Activated naive CD8-positive, alpha-beta T cell treated with anti-CD3 and anti-CD28 coated beads, Interleukin-2, amount 10 ng/mL, durations not matched to agents 7 days and 5 days (primary cell): ENCODE measurements around the gene ITGAL. TPM values are rescaled to one million over a fixed set of nuclear protein-coding genes. Genes with fewer than 3 reads are reported as not detected.

Source experiments
- ATAC-seq: fragments of 150-1000 bp; cut with Tn5 transposase; one replicate; pipeline ENCODE4 v1.10.0; 2021; ENCODE audit warnings: low read depth, moderate library complexity
- POLR2A ChIA-PET: fragments of 350-600 bp; sonication (Branson Sonifier 250); formaldehyde crosslinking; loops from one replicate; lab custom pipeline; 2021; ENCODE audit warnings: antibody characterized with exemption; lab: Charles Lee
- DNase-seq: peaks from one replicate; pipeline ENCODE4 v3.0.0; 2021
- H3K27ac Mint-ChIP-seq: one replicate; pipeline ENCODE4 v1.8.0; 2022; ENCODE audit warnings: mild to moderate bottlenecking, mixed read lengths
- H3K27me3 Mint-ChIP-seq: one replicate; pipeline ENCODE4 v1.8.0; 2022; ENCODE audit warnings: mild to moderate bottlenecking, moderate library complexity, mixed read lengths
- H3K36me3 Mint-ChIP-seq: one replicate; pipeline ENCODE4 v1.8.0; 2021; ENCODE audit warnings: mild to moderate bottlenecking, mixed read lengths
- H3K4me1 Mint-ChIP-seq: one replicate; pipeline ENCODE4 v1.8.0; 2021; ENCODE audit warnings: mixed read lengths
- H3K4me3 Mint-ChIP-seq: one replicate; pipeline ENCODE4 v1.8.0; 2022; ENCODE audit warnings: mild to moderate bottlenecking, moderate library complexity, mixed read lengths
- H3K9me3 Mint-ChIP-seq: one replicate; pipeline ENCODE4 v1.8.0; 2021; ENCODE audit warnings: mixed read lengths
- total RNA-seq, 2 experiments: library from RNA; stranded (reverse); gene quantifications; one replicate each; pipeline ENCODE4 v1.2.3, GENCODE V29; 2021

ITGAL gene
- total RNA-seq, 2 experiments from 2014 or later, result 662 to 664 TPM

DNA sequence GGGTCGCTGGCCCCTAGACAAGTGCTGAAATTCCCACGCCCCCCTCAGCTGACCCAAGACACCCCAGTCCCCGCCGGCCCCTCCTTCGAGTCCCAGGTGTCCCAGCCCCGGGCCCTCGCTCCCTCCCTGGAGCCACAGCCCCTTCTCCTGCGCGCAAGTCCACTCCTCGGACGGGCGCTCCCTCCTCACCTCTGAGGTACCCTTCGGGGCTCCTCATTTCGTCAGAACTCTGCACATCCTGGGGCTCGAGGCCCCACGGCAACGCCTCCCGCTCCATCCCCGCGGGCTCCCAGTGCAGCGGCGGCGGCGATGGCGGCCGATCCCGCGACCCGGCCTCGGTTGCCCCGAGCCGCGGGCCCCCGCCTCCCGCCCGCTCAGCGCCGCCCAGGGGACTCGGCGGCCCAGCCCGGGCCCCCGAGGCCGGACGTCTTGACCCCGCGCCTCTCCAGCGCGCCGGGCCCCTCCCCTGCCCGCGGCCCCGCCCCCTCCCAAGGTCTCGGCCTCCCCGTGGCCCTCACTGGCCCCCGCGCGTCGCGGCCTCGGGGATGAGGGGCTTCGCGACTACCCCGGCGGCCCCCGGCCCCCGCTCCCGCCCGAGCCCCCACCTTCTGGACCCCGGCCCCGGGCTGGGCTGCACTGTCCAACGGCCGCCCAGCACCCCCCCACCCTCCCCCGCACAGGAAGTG lies 53.7 kb downstream of the ITGAL start, which contains the start of gene ZNF768:
Gene ZNF768 (minus strand): TSS at position 430 of the 686 bp plus-strand sequence. CDS start 153 bp downstream, at position 277.
- Mint-ChIP-seq H3K9me3 (no peaks in the 10 kb centered on the region), H3K27me3 (no peaks in the 10 kb centered on the region), H3K4me1 (peaks cover 23% of the 10 kb centered on the region), H3K27ac (peak within 1 kb of the TSS; percentile 83), H3K36me3 (peaks cover 10% of the 10 kb centered on the region), H3K4me3 (peak within 1 kb of the TSS; percentile 82)
- DNase-seq, result peak; percentile 73
- ATAC-seq, result peak; percentile 10
- POLR2A ChIA-PET, result interaction anchor here (0.5 to 1.9 kb wide), 12 partner anchors 9 to 144 kb away, joined by 3 to 15 read pairs (median 6); partner anchors contain the start of genes DCTPP1, SEPTIN1, ZNF688 and ZNF771

DNA sequence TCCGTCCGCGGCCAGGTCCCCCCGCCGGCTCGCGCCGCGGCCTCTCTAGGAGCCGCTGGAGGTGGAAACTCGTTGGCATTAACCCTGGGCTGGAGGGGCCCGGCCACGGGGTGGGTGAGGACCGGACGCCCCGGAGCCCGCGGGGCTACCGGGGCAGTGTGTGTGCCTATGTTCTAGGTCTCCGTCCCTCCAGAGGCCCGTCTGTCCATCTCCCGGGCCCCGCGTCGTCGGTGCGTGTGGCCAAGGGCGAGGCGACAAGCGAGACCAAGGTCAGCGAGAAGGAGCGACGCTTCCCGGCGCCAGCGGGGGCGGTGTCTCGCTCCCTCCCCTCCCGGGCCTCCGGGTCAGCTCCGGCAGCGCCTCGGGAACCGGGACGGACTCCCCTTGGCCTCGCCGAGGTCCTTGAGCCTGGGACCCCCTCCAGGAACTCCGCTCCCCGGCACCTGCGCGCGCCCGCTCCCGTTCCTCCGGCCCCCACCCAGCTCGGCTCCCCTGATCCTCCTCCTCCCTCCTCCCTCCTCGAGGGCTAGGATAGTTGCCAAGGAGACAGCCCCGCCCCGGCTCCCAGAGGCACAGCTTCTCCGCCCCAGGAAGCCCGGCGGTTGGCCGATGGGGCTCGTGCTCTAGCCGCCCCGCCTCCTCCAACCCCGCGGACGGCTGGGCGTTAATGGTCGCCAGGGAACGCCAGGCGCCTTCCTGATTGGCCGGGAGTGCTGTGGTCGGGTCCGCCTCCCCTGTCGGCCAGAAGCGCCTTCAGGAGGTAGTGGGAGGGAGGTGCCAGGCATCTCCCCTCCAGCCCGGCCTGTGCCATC lies 54.5 kb downstream of the ITGAL start:
- Mint-ChIP-seq H3K36me3 (peaks cover 7% of the 10 kb centered on the region), H3K27me3 (no peaks in the 10 kb centered on the region), H3K4me1 (peaks cover 21% of the 10 kb centered on the region), H3K9me3 (no peaks in the 10 kb centered on the region), H3K4me3 (peak overlapping the region; percentile 76), H3K27ac (peak overlapping the region; percentile 83)
- DNase-seq, result peak; percentile 95
- POLR2A ChIA-PET, result interaction anchor here (0.5 to 1.9 kb wide), 14 partner anchors 9 to 639 kb away, joined by 3 to 15 read pairs (median 6); partner anchors contain the start of genes DCTPP1, SEPTIN1, ZNF688 and ZNF771
- peak; percentile 88 for ATAC-seq

DNA sequence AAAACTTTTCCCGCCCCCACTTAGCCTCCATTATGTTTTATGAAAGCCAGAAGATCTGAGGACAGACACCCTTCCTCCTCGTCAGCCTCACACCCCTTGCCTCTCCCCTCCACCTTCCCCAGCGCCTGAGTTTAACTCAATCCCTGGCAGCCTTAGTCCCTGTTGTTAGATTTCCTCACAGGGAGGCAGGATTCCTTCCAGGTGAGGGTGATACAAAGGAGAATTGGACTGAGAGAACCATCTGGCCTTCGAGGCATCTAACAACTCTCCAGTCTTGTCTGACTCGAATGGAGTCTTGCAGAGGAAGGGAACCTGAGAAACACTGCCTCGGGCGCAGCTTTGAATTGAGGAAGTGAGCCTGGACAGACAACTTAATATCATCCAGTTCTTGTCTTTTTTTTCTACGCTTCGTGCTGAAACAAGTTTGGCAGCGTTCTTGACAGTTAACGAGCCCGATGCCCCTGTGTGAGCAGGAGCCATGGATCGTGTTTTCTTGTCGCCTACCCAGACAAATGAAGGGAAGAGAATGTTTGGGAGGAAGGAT lies 55.2 kb downstream of the ITGAL start:
- peak overlapping the region; percentile 83 for H3K27ac Mint-ChIP-seq
- H3K9me3 Mint-ChIP-seq, result no peaks in the 10 kb centered on the region
- peaks cover 17% of the 10 kb centered on the region for H3K4me1 Mint-ChIP-seq
- ATAC-seq, result no peak
- H3K4me3 Mint-ChIP-seq, result peak overlapping the region; percentile 76
- no peak for DNase-seq
- POLR2A ChIA-PET, result interaction anchor here (0.7 to 1.9 kb wide), 13 partner anchors 8 to 145 kb away, joined by 3 to 15 read pairs (median 5); partner anchors contain the start of genes DCTPP1, SEPTIN1, ZNF688 and ZNF771
- H3K36me3 Mint-ChIP-seq, result peaks cover 2% of the 10 kb centered on the region
- no peaks in the 10 kb centered on the region for H3K27me3 Mint-ChIP-seq

DNA sequence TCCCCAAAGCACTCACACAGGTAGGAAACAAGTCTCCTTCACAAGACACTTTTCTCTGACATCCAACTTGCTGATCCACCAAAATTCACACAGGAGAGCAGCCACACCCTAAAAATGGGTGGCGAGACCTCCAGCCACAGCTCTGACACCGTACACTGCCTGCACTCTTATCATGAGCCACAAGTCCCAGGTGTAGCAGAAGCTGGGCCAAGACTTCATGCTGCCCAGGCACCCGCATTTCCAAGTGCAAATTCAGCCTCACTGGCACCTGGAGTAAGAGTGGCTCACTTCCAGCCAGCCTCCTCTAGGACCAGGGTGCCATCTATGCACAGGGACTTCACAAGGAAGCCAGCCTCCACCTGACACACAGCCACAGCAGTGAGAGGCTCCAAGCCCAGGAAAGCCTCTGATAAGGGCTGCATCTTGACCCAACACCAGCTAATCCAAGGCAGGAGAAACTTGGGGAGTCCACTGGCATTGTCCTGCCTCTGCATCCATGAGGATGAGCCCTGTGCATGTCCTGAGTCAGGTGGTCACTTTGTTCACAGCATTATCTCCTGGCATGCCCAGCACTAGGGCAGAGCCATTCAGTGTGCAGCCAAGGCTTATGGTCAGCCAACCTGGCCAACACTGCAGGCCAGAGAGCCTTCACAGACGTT lies 56.4 kb downstream of the ITGAL start:
- H3K9me3 Mint-ChIP-seq, result no peaks in the 10 kb centered on the region

DNA sequence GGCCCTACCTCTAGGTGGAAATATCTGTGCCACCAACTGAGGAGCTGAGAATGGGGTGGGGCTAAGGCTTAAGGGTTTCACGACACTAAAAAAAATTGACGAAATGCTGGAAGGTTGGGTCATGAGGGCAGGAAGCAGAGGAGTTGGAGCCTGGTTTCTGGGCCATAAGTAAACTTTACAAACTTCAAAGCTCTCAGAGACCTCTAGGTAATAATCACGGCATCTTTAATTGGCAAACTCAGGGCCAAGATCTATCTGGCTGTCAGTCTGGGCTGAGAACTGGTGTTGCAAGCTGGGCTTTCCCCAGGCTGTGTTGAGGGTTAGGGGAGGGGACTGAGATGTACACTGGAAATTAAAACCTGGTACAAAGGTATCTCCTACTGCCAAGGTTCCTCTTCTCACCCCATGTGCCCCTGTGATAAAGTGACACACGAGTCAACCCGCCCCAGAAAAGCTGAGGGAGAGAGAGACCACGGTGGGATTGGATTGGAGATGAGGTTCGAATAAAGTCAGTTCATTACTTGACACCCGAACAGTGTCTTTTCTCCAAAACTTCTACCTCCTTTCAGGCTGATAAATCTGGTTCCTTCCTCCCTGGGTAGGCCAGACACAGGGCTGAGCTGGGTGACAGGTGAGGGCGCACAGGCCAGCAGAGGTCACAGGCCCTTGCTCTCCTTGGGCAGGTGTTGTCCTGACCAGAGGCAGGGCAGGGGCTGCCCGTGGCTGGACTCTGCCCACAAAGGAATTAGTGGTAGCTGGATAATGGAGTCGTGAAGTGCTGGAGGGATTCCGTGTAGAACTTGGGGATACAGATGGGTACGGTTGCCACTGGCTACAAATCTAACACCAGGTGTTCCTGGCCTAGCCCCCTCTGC lies 57.9 kb downstream of the ITGAL start:
- H3K27me3 Mint-ChIP-seq, result no peaks in the 10 kb centered on the region
- no peak overlapping the region for H3K27ac Mint-ChIP-seq
- H3K4me3 Mint-ChIP-seq, result no peak overlapping the region
- POLR2A ChIA-PET, result interaction anchor here (0.6 to 1.7 kb wide), 3 partner anchors 27 to 246 kb away, joined by 3 to 6 read pairs (median 5); partner anchors contain the start of gene ZNF688
- peaks cover 5% of the 10 kb centered on the region for H3K36me3 Mint-ChIP-seq
- peaks cover 23% of the 10 kb centered on the region for H3K4me1 Mint-ChIP-seq
- ATAC-seq (no peak), DNase-seq (no peak)
- H3K9me3 Mint-ChIP-seq, result no peaks in the 10 kb centered on the region

More for the DNA sequence above, 56.4 kb downstream of the ITGAL start:
- ATAC-seq (no peak), DNase-seq (no peak)
- H3K4me1 Mint-ChIP-seq, result peaks cover 20% of the 10 kb centered on the region
- H3K27me3 Mint-ChIP-seq, result no peaks in the 10 kb centered on the region
- H3K27ac Mint-ChIP-seq, result no peak overlapping the region
- POLR2A ChIA-PET, result interaction anchor here (0.5 to 1.7 kb wide), 5 partner anchors 11 to 96 kb away, joined by 3 to 6 read pairs (median 4); partner anchors contain the start of gene ZNF688
- H3K4me3 Mint-ChIP-seq, result no peak overlapping the region
- H3K36me3 Mint-ChIP-seq, result peaks cover 5% of the 10 kb centered on the region

DNA sequence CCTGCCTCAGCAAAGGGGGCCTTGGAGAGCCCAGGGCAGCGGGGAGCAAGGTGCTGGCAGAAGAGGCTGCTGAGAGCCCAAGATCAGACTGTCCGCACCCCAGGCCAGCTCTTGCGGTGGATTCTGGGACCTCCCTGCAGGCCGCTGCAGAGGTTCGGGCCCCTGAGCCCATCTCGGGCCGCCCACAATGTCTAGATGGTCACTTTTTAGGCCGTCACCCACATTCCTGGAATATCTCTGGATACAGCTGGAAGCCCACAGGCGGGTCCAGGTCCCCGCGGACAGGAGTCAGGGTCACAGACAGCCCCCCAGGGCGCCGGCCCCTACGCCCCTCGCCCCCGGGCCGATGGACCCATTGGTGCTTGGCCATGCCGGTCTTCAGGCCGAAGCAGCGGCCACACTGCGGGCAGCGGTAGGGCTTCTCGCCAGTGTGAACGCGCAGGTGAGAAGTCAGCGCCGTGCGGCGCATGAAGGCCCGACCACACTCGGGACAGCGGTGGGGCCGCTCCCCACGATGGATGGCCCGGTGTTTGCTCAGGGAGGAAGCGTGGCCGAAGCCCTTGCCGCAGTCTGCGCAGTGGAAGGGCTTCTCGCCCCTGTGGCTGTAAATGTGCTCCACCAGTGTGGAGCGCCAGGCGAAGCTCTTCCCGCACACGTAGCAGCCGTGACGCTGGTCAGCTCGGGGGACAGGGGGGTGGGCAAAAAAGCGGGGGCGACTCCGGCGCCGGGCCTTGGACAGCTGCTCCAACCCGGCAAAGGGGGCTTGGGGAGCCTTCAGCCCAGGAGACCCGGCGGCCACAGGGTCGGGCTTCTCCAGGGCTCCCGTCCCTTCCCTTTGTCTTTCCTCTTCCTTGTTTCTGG lies 60.0 kb downstream of the ITGAL start:
- ATAC-seq (no peak), DNase-seq (no peak)
- peak overlapping the region; percentile 96 for H3K4me3 Mint-ChIP-seq
- H3K4me1 Mint-ChIP-seq, result peaks cover 30% of the 10 kb centered on the region
- H3K27me3 Mint-ChIP-seq, result no peaks in the 10 kb centered on the region
- peak overlapping the region; percentile 70 for H3K27ac Mint-ChIP-seq
- peaks cover 10% of the 10 kb centered on the region for H3K36me3 Mint-ChIP-seq
- POLR2A ChIA-PET, result interaction anchor here (4.5 kb wide), 1 partner anchor 39 kb away, joined by 60 read pairs; the partner anchor contains the start of gene ZNF688
- no peaks in the 10 kb centered on the region for H3K9me3 Mint-ChIP-seq

DNA sequence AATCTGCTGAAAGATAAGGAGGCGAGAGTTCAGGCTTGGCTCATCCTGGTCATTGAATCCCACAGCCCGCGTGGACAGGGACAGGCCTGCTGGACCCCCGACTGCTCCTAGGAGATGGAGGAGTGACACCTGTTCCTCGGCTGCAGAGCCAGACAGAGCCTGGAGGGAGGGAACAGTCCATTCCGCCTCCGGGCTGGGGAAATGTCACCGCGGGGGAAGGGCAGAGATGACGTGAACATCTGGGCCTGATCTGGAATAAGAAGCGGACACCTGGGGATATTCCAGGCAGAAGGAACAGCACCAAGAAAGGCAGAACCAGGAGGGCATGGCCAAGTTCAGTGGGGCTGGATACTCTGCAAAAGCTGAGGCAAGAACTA lies 60.6 kb downstream of the ITGAL start:
- DNase-seq, result no peak

DNA sequence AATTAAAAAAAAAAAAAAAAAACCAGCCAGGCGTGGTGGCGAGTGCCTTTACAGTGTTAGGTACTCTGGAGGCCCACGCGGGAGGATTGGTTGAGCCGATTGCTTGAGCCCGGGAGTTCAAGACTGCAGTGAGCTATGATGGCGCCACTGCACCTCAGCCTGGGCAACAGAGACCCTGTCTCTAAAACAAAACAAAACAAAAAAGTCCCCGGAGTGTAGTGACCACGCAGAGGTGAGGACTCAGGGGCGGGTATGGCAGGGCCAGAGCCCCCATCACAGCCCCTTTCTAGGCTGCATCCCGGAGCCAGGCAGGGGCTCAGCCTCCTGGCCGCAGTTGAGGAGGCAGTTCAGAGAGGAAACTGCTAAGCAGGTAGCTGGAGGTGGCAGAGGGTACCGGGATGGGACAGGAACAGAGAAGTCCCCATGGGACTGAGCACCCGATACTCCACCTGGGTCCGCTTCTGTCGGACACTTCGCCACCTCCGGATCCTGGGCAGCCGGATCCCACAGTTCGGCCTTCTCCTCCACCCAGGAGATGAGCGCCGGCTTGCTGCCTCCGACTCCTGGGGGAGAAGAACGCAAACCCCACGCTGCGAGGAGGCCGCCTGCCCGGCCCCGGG lies 61.3 kb downstream of the ITGAL start:
- H3K9me3 Mint-ChIP-seq, result no peaks in the 10 kb centered on the region
- peak overlapping the region; percentile 96 for H3K4me3 Mint-ChIP-seq
- peaks cover 23% of the 10 kb centered on the region for H3K4me1 Mint-ChIP-seq
- peak overlapping the region; percentile 99 for H3K27ac Mint-ChIP-seq
- H3K27me3 Mint-ChIP-seq, result no peaks in the 10 kb centered on the region
- ATAC-seq (peak; percentile 4), DNase-seq (no peak)
- H3K36me3 Mint-ChIP-seq, result peaks cover 12% of the 10 kb centered on the region
- POLR2A ChIA-PET, result interaction anchor here (0.7 to 5.5 kb wide), 16 partner anchors 10 to 488 kb away, joined by 3 to 131 read pairs (median 10); partner anchors contain the start of genes DCTPP1, FBRS, ZNF688 and ZNF689

More for the DNA sequence above, 60.6 kb downstream of the ITGAL start:
- H3K9me3 Mint-ChIP-seq, result no peaks in the 10 kb centered on the region
- peak overlapping the region; percentile 70 for H3K27ac Mint-ChIP-seq
- H3K4me1 Mint-ChIP-seq, result peaks cover 25% of the 10 kb centered on the region
- H3K27me3 Mint-ChIP-seq, result no peaks in the 10 kb centered on the region
- peaks cover 10% of the 10 kb centered on the region for H3K36me3 Mint-ChIP-seq
- peak overlapping the region; percentile 96 for H3K4me3 Mint-ChIP-seq
- no peak for ATAC-seq
- POLR2A ChIA-PET, result interaction anchor here (1.3 to 5.5 kb wide), 4 partner anchors 25 to 103 kb away, joined by 7 to 131 read pairs (median 34); partner anchors contain the start of genes DCTPP1, ZNF688 and ZNF764

DNA sequence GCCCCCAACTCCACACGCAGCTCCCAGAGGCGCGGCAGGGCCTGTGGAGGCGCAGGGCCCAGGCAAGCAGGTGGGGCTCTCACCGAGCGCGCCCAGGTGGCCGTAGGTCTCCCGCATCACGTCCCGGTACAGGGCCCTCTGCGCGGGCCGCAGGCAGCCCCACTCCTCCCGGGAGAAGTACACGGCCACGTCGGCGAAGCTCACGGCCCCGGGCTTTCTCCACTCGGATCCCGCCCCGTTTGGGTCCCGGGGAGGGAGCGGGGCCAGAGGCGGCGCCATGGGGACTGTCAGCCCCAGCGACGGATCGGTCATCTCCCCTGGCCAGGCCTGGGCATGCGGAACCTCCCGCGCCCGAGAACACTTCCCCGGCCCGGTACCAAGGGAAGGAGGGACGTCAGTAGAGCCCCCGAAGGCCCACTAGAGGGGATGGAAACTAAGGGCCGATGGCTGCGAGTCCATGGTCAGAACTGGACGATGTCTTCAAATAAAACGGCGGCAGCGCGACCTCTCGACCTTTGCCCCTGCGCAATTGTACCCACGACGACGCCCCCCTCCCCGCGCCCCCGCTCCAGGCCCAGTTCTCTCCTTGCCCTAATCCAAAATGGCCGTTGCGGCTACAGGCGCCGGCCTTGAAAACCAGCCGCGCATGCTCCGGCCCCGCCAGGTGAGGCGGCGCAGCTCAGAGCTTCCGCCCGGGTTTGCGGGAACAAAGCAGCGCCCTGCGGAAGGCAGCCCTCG lies 62.0 kb downstream of the ITGAL start, which contains the start of gene ZNF747:
Gene ZNF747 (minus strand): TSS at position 491 of the 738 bp plus-strand sequence. CDS start 179 bp downstream, at position 312.
- peaks cover 12% of the 10 kb centered on the region for H3K36me3 Mint-ChIP-seq
- peaks cover 23% of the 10 kb centered on the region for H3K4me1 Mint-ChIP-seq
- ATAC-seq (peak; percentile 83), DNase-seq (peak; percentile 91)
- H3K27ac Mint-ChIP-seq, result peak within 1 kb of the TSS; percentile 99
- POLR2A ChIA-PET, result interaction anchor here (1.3 to 5.5 kb wide), 22 partner anchors 9 to 125 kb away, joined by 3 to 131 read pairs (median 10); partner anchors contain the start of genes DCTPP1, FBRS, ZNF688 and ZNF689
- H3K27me3 Mint-ChIP-seq, result no peaks in the 10 kb centered on the region
- no peaks in the 10 kb centered on the region for H3K9me3 Mint-ChIP-seq
- peak within 1 kb of the TSS; percentile 96 for H3K4me3 Mint-ChIP-seq
